GM12872 (cell line): ENCODE measurements around the gene CDK15.

ENCODE experiments used
- TF ChIP-seq, protein P1 (sequence below): IDR thresholded peaks from 3 replicates; pipeline ENCODE4 v1.5.1; 2011; ENCODE audit warnings: low read depth, mild to moderate bottlenecking, low read length, moderate library complexity; ENCODE audit not compliant: insufficient read depth

CDK15 gene

GRCh38 chr2:201879996-201880395 is 73.7 kb downstream of the CDK15 start:
- TF ChIP-seq, protein P1, sequence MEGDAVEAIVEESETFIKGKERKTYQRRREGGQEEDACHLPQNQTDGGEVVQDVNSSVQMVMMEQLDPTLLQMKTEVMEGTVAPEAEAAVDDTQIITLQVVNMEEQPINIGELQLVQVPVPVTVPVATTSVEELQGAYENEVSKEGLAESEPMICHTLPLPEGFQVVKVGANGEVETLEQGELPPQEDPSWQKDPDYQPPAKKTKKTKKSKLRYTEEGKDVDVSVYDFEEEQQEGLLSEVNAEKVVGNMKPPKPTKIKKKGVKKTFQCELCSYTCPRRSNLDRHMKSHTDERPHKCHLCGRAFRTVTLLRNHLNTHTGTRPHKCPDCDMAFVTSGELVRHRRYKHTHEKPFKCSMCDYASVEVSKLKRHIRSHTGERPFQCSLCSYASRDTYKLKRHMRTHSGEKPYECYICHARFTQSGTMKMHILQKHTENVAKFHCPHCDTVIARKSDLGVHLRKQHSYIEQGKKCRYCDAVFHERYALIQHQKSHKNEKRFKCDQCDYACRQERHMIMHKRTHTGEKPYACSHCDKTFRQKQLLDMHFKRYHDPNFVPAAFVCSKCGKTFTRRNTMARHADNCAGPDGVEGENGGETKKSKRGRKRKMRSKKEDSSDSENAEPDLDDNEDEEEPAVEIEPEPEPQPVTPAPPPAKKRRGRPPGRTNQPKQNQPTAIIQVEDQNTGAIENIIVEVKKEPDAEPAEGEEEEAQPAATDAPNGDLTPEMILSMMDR = no peak

DNA sequence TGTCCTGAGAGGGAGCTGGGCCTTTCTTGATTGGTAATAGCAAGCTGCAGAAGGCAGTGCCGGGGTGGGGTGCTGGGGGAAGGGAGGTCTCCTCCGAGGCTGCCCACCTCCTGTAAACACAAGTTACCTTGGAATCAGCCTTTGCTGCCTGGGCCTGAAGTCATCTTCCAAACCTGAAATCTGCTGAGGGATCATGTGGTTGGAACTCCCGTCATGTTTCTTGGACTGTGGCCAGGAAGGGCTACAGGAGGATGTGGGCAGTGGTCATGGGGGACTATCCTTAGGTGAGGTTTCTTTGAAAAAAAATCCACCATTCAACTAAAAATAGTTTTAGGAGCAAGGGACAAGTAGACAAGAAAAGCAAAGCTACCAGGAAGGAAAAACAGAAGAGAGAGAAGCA is 74.2 kb downstream of the CDK15 start:
- TF ChIP-seq, protein P1 = no peak

GRCh38 chr2:201880993-201881611 is 74.8 kb downstream of the CDK15 start:
- TF ChIP-seq, protein P1 = no peak

DNA sequence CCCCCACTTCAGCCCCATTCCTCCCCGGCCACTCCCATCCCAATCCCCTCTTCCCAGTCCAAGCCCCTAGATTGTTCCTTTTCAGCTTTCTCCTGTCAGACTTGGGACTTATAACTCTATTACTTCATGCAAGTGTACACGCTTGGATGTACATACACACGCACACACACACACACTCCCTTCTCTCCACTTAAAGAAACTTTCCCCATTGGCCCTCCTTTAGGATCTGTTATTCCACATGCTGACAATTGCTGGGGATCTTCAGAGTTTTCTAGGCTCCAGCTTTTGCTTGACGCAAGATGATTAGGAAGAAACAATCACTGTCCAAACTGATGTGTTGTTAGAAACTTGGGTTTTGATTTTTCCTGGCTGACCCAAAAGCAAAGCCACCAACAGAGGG is 75.4 kb downstream of the CDK15 start:
- TF ChIP-seq, protein P1 = no peak

- TF ChIP-seq, protein P1 = no peak
Observed at GRCh38 chr2:201882353-201883090, 76.2 kb downstream of the CDK15 start.

GRCh38 chr2:201883606-201884369 is 77.5 kb downstream of the CDK15 start:
- TF ChIP-seq, protein P1 = no peak

- TF ChIP-seq, protein P1 = no peak
Observed at GRCh38 chr2:201886504-201886903, 80.2 kb downstream of the CDK15 start.
